Kidney epithelial cell (primary cell): ENCODE results near the gene MSANTD3. TPM values are rescaled to one million over a fixed set of nuclear protein-coding genes. Genes with fewer than 3 reads are reported as not detected.
A peak's percentile ranks its signal among the peaks of the same experiment; 100 is the strongest.

ENCODE experiments used
- DNase-seq: peaks from one replicate; pipeline ENCODE4 v3.0.0-alpha.2; 2010; ENCODE audit warnings: low read depth
- H3K27me3 ChIP-seq: 2 replicates; pipeline ENCODE4 v1.6.0; 2011; ENCODE audit warnings: low read length; ENCODE audit not compliant: control insufficient read depth, insufficient read depth
- H3K36me3 ChIP-seq: 2 replicates; pipeline ENCODE4 v1.5.1; 2011; ENCODE audit warnings: low read length; ENCODE audit not compliant: control insufficient read depth, insufficient read depth
- H3K4me3 ChIP-seq: 2 replicates; pipeline ENCODE4 v1.5.1; 2011; ENCODE audit warnings: low read depth, mild to moderate bottlenecking, control low read depth, low read length
- CTCF ChIP-seq: IDR thresholded peaks from 2 replicates; pipeline ENCODE4 v1.5.1; 2011; ENCODE audit warnings: mild to moderate bottlenecking, moderate library complexity, low read length, control low read depth, inconsistent platforms; ENCODE audit not compliant: insufficient read depth, poor library complexity, severe bottlenecking
- total RNA-seq: library from RNA; depleted of rRNA; stranded (reverse); fragments of >200 nt; gene quantifications from 2 replicates; pipeline ENCODE4 v1.2.3, GENCODE V29; 2015

MSANTD3 gene
- total RNA-seq, 1 donor from 2014 or later: 77.3 TPM

- H3K27me3 ChIP-seq: no peaks in the 10 kb centered on the region
- H3K4me3 ChIP-seq: no peak overlapping the region
- no peak for TF ChIP-seq CTCF
- no peak for DNase-seq
- no peaks in the 10 kb centered on the region for H3K36me3 ChIP-seq
Observed at GRCh38 chr9:100465761-100466160, 38.8 kb downstream of the MSANTD3 start.

- TF ChIP-seq CTCF: no peak
- no peak overlapping the region for H3K4me3 ChIP-seq
Observed at GRCh38 chr9:100466171-100466828, 39.4 kb downstream of the MSANTD3 start.

GRCh38 chr9:100466829-100467221, 39.9 kb downstream of the MSANTD3 start:
- TF ChIP-seq CTCF: no peak
- no peaks in the 10 kb centered on the region for H3K27me3 ChIP-seq
- DNase-seq: no peak
- no peak overlapping the region for H3K4me3 ChIP-seq
- no peaks in the 10 kb centered on the region for H3K36me3 ChIP-seq

More at GRCh38 chr9:100466171-100466828, 39.4 kb downstream of the MSANTD3 start:
- H3K27me3 ChIP-seq: no peaks in the 10 kb centered on the region
- DNase-seq: no peak
- H3K36me3 ChIP-seq: no peaks in the 10 kb centered on the region

- no peaks in the 10 kb centered on the region for H3K27me3 ChIP-seq
- no peaks in the 10 kb centered on the region for H3K36me3 ChIP-seq
- no peak overlapping the region for H3K4me3 ChIP-seq
- no peak for TF ChIP-seq CTCF
- DNase-seq: no peak
Observed at GRCh38 chr9:100468041-100468440, 41.1 kb downstream of the MSANTD3 start.

- Histone ChIP-seq H3K4me3 (no peak overlapping the region), H3K27me3 (no peaks in the 10 kb centered on the region), H3K36me3 (no peaks in the 10 kb centered on the region)
- no peak for TF ChIP-seq CTCF
- DNase-seq: no peak
Observed at GRCh38 chr9:100472268-100472667, 45.3 kb downstream of the MSANTD3 start.

GRCh38 chr9:100472788-100473275, 45.9 kb downstream of the MSANTD3 start, which contains the start of gene TMEFF1:
Gene TMEFF1, plus strand, starts transcription at chr9:100473149. Its CDS starts 396 bp downstream, at chr9:100473545.
- no peak for DNase-seq
- H3K4me3 ChIP-seq: peak within 1 kb of the TSS; percentile 70
- H3K27me3 ChIP-seq: no peaks in the 10 kb centered on the region
- no peaks in the 10 kb centered on the region for H3K36me3 ChIP-seq
- peak; percentile 21 for TF ChIP-seq CTCF
